Prostate gland (tissue), 2 donors: ENCODE results near the gene ZFAND3.

Experiments
- CTCF ChIP-seq, 4 experiments: fragments of 200-600 bp in 2 of 4; fragments of 450-650 bp in 2 of 4; sonication (generic) in 2 of 4; IDR thresholded peaks; 1 replicate in 3 of 4; 2 replicates in 1 of 4; pipeline ENCODE4 v1.5.1; 2016 to 2019; ENCODE audit warnings: antibody characterized with exemption in 4 of 4, mild to moderate bottlenecking in 2 of 4, moderate library complexity in 2 of 4
- POLR2A ChIP-seq: fragments of 450-650 bp; IDR thresholded peaks from one replicate; pipeline ENCODE4 v1.6.1; 2016; ENCODE audit warnings: antibody characterized with exemption, mild to moderate bottlenecking

GRCh38 chr6:37928217-37928616 lies 108.7 kb downstream of the ZFAND3 start:
- TF ChIP-seq CTCF (IDR thresholded peaks at IDR 0.05) = no peak
- TF ChIP-seq POLR2A = no peak
